CD4-positive, alpha-beta T cell treated with Interleukin-21 for 1 hour (primary cell): Measurements from ENCODE around the gene EFNB2.

Source experiments
- DNase-seq: peaks from one replicate; pipeline ENCODE4 v3.0.0-alpha.2; 2020

EFNB2 gene, protein sequence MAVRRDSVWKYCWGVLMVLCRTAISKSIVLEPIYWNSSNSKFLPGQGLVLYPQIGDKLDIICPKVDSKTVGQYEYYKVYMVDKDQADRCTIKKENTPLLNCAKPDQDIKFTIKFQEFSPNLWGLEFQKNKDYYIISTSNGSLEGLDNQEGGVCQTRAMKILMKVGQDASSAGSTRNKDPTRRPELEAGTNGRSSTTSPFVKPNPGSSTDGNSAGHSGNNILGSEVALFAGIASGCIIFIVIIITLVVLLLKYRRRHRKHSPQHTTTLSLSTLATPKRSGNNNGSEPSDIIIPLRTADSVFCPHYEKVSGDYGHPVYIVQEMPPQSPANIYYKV

DNA sequence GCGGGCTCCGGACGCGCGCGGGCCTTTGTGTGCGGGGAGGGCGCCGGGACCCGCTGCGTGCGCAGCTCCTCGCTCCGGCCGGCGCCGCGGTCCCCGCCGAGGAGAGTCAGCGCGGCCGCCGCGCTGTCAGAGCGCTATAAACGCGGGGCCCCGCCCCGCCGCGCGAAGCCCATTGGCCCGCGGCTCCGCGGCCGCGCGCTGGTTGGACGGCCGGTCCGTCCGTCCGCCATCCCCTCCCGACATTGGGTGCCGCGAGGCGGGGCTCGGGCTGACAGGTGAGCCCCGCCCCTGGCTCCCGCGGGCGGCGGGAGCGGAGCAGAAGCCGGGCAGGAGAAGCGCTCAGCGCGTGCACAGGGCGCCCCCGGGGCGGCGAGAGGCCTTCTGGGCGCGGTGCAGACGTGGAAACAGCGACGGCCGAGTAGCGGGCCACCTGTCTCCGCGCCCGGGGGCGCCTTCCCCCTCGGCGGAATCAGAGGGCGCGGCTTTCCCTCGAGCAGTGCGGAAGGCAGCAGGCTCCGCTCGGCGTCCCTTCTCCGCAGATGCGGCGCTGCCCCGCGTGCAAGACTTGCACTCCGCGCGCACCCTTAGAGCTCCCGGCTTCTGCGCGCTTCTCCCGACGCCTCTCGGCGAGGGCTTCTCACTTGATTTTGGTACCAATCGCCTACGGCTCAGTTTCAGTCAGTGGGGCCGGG lies at the start of gene EFNB2:
TSS of gene EFNB2 (minus strand) at position 111 of the 692 bp plus-strand sequence. CDS start 698 bp downstream, outside the sequence.
- peak; percentile 90 for DNase-seq

DNA sequence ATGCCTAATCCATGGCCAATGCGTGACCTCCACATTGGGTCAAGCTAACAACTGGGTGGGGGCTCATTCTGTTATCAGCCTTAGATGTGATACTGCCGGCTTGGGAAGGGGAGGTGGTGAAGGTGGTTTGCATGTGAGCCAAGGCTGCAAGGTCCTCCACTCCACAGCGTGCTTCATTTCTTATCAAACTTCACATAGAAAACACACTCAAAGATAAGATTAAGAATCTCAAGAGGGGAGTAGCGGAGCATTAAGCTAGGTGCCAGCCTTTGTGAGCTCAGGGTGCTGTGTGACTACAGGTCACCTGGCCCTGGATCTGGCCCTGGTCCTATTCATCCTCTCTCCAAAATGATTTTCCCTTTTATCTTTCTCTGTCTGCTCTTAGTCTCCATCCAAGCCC lies 45.8 kb upstream of the EFNB2 start:
- no peak for DNase-seq

DNA sequence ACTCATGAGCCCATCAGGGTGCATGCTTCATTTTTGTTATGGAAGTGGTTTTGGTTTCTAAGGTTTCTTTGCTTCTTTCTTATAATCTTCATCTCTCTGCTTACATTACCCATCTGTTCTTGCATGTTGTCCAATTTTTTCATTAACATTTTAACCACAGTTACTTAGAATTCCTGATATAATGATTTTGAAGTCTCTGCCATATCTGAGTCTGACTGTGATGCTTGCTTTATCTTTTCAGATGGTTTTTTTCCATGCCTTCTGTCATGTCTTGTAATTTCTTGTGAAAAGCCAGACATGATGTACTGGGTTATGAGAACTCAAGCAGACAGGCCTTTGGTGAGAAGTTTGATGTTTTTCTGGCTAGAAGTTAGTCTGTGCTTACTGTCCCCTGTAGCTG lies 40.4 kb upstream of the EFNB2 start:
- no peak for DNase-seq

GRCh38 chr13:106573868-106574267 lies 38.4 kb upstream of the EFNB2 start:
- DNase-seq = no peak

DNA sequence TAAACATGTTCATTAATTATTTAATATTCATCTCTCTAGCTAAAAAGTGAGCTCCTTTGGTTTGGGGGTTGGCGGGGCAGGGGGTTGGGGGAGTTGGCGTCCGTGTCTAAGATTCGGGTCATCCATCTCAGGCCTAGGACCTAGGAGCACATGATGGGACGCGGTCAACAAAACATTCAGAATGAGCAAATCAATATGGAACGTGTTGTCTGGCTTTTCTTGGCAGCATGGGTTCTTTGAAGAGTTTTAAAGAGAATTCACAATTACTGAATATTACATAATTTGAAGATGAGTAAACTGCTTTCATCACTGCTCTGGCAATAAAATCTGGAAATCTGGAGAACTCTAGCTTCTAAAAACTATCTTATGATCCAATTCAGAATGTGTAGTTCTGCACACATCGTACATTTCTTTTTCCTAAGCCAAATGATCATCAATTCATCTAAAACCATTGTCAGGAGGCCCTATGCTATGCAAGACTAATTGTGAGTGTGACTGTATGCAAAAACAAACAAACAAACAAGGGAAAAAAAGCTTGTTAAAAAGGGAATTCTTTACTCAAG lies 37.9 kb upstream of the EFNB2 start:
- no peak for DNase-seq

- DNase-seq = peak; percentile 92
Observed at GRCh38 chr13:106570299-106570852, 34.9 kb upstream of the EFNB2 start.

- no peak for DNase-seq
Observed at GRCh38 chr13:106569233-106570095, 34.0 kb upstream of the EFNB2 start.

DNA sequence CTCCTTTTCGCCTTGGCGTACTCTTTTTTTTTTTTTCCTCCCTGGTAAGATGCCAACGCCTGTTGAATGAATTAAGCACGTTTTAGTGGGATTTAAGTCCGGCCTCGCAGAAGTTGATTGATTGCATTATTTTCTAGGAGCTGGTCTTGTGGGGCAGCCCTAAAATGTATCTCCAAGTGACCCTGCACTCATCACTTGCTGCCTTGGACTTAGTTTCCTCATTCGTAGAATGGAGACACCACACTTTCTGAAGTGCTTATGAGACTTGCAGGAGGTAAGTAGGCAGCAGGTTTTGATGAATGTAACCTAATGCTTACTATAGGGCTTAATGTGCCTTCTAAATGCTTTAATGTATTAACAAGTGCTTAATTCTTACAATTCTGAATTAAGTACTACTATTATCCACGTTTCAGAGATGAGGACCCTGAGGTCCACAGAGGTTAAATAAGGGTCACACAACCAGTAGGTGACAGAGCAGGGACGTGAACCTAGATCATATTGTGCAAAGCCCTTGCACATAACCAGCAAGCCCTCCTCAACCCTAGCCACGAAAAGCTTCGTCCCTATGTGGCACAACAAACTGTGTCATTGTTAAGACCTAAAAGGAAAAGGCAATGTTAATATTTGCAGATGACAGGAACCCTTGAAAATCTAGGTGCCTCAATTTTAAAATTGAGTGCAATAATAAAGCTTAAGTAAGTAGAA lies 33.0 kb upstream of the EFNB2 start:
- no peak for DNase-seq

DNA sequence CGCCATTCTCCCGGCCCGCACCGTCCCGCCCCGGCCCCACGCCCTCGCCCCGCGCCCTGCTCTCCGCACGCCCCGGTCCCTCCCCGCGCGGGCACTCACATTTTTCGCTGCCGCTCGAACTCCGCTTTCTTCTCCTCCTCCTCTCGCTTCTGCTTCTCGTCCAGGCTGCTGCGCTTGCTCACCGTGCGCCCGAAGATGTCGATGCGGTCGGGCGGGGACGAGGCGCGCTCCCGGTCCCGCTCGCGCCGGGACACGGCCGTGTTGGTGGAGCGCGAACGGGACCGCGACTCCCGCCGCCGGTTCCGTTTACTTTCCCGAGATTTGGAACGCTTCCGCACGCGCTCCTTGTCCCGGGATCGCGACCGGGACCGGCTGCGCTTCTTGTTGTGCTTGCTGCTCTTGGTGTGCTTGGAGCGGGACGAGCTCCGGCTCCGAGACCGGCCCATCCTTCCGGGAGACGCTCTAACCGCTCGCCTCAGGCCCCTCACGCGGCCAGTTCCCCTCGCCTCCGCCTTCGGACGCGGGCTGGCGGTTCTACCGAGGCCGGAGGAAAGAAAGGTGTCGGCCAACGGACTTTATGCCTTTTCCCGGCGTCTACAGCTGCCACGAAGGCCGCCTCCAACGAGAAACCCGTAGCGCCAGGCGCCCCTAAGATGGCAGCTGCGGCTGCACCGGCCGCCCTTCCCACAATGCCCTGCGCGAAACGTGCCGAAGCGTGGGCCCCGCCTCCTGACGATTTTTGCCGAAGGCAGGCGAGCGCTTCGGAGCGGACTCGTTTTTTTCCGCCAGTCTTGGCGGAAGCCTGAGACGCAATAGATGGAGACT lies 32.2 kb upstream of the EFNB2 start, which contains the start of gene ARGLU1:
TSS of gene ARGLU1 (minus strand) at position 664 of the 825 bp plus-strand sequence. CDS start at position 446, 218 bp downstream.
- DNase-seq = peak; percentile 96

GRCh38 chr13:106566641-106567473 lies 31.4 kb upstream of the EFNB2 start:
- DNase-seq = peak; percentile 48

GRCh38 chr13:106565127-106565775 lies 29.8 kb upstream of the EFNB2 start:
- no peak for DNase-seq

DNA sequence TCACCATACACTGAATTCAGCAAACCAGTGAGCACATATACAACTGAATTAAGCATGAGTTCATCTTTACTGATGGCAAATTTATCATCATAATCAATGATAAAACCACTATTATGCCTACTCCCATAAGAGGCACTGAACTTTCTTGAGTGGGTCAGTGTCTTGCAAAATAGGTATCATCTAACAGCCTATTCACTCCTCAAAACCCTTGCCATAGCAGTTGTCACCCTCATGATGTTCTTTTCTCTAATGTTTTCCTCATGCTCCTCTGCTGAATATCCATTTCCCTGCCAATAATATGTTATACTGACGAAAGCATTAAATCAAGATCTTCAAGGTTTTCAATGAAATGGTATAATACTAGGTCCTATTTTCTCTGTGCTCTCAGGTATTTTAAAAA lies 26.8 kb upstream of the EFNB2 start:
- no peak for DNase-seq

DNA sequence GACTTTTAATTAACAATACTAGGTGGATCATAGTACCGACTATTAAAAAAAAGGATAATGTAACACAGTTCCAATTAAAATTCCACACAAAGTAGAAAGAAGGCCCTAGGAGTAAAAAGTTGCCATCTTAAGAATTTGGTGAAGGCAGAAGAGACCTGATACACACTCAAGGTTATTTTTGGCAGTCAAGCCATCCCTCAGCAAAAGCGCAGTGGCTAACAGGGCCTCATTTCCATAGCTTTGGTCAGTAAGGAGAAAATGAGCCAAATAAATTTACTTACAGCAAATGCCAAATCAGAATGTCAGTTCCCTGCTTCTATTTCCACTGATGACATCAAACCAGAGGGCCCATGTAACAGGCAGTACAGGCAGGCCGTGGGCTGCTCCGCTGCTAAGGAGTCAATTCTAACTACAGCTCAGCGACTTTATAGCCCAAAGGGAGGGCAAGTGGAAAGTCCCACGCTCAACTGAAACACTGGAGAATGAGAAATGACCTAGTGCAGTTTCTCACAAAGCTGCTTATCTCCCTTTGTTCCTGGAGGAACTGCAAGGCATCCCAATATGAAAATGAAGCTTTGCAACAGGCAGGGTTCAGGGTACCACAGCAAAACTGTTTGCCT lies 26.2 kb upstream of the EFNB2 start:
- DNase-seq = peak; percentile 45

- no peak for DNase-seq
Observed at GRCh38 chr13:106560821-106561220, 25.4 kb upstream of the EFNB2 start.

DNA sequence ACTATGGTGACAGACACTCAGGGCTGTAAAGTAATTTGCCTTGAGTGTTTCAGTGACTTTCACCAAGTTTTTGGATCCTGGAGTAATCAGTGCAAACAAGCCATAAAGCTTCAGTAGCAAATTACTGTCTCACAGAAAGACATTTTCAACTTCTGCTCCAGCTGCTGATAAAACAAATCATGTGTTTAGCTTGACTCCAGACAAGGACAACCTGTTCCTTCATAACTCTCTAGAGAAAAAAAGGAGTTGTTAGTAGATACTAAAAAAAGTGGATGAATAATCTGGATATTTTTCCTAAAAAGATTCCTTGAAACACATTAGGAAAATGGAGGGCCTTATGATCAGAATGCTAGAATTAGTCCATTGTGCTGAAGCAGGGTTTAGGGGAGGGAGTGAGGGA lies 23.1 kb upstream of the EFNB2 start:
- DNase-seq = no peak

- no peak for DNase-seq
Observed at GRCh38 chr13:106555631-106556328, 20.3 kb upstream of the EFNB2 start.

DNA sequence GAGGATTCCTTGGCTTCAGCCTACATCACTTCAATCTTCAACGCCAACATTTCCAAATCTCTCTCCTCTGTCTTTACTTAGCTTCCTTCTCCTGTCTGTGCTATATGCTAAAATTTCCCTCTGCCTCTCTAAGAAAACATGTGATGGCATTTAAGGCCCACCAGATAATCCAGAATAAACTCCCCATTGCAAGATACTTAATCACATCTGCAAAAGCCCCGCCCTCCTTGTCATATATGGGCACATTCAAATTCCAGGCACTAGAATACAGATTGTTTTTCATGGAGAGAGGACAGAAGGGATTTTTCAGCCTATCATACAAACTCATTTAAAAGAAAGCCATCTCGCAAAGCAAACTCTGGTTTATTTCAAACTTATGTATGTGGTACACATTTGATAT lies 16.3 kb upstream of the EFNB2 start:
- DNase-seq = no peak

DNA sequence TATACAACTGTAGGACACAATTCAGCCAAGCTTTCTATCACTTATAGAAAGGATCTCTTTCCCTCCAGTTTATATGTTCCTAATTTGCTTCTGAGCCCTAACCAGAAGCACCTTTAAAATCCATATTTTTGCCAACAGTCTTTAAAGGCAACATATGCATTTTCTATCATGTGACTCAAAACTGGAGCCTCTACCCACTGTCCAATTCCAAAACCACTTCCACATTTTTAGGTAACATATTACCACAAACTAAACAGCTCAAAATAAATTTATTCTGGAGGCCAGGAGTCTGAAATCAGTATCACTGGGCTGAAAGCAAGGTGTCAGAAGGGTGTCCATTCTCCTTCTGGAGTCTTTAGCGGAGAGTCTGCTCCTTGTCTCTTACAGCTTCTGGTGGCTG lies 15.9 kb upstream of the EFNB2 start:
- DNase-seq = no peak
